Keratinocyte (primary cell): ENCODE data around the gene SPOCK3. TPM values are rescaled to one million over a fixed set of nuclear protein-coding genes. Genes with fewer than 3 reads are reported as not detected.

Experiments
- DNase-seq: peaks from one replicate; pipeline ENCODE4 v3.0.0-alpha.2; 2011; ENCODE audit warnings: low read depth, missing footprints, low spot score
- FAIRE-seq: peaks from 2 replicates; lab custom pipeline; 2011; peaks lifted over from hg19 to GRCh38; lab: Jason Lieb, UNC
- H2AFZ ChIP-seq: 2 replicates; pipeline ENCODE4 v1.6.0; 2012; ENCODE audit warnings: low read length, control low read depth, inconsistent platforms; ENCODE audit not compliant: control insufficient read depth
- H3K27ac ChIP-seq: 2 replicates; pipeline ENCODE4 v1.5.1; 2011; ENCODE audit warnings: low read length; ENCODE audit not compliant: control insufficient read depth, insufficient read depth
- H3K27me3 ChIP-seq: 3 replicates; pipeline ENCODE4 v1.6.0; 2011; ENCODE audit warnings: low read length; ENCODE audit not compliant: control insufficient read depth, insufficient read depth; ENCODE audit errors: extremely low read depth
- H3K36me3 ChIP-seq, 2 experiments: 2 replicates in 1 of 2; 3 replicates in 1 of 2; pipeline ENCODE4 v1.5.1; 2011; ENCODE audit warnings: low read length in 2 of 2, mild to moderate bottlenecking in 1 of 2; ENCODE audit not compliant: control insufficient read depth in 2 of 2, insufficient read depth in 2 of 2; ENCODE audit errors: extremely low read depth in 1 of 2
- H3K4me1 ChIP-seq: 3 replicates; pipeline ENCODE4 v1.5.1; 2011; ENCODE audit warnings: low read length; ENCODE audit not compliant: control insufficient read depth, insufficient read depth; ENCODE audit errors: extremely low read depth
- H3K4me2 ChIP-seq: 3 replicates; pipeline ENCODE4 v1.6.0; 2011; ENCODE audit warnings: low read depth, low read length; ENCODE audit not compliant: control insufficient read depth, insufficient read depth; ENCODE audit errors: extremely low read depth
- H3K4me3 ChIP-seq, 3 experiments: fragments of 200-600 bp in 1 of 3; sonication (generic) in 1 of 3; 2 replicates in 2 of 3; 3 replicates in 1 of 3; pipeline ENCODE4 v1.5.1; 2011 to 2016; ENCODE audit warnings: low read length in 3 of 3, mild to moderate bottlenecking in 3 of 3, control low read depth in 2 of 3, inconsistent platforms in 1 of 3, low read depth in 1 of 3, mixed read lengths in 1 of 3, mixed run types in 1 of 3, moderate library complexity in 1 of 3; ENCODE audit not compliant: control insufficient read depth in 2 of 3, insufficient read depth in 2 of 3; ENCODE audit errors: extremely low read depth in 1 of 3
- H3K79me2 ChIP-seq: 2 replicates; pipeline ENCODE4 v1.6.0; 2012; ENCODE audit warnings: low read length; ENCODE audit not compliant: control insufficient read depth, insufficient read depth
- H3K9ac ChIP-seq: 3 replicates; pipeline ENCODE4 v1.6.0; 2011; ENCODE audit warnings: low read length; ENCODE audit not compliant: control insufficient read depth, insufficient read depth; ENCODE audit errors: extremely low read depth
- H3K9me1 ChIP-seq: 3 replicates; pipeline ENCODE4 v1.6.0; 2011; ENCODE audit warnings: low read length; ENCODE audit not compliant: control insufficient read depth, insufficient read depth; ENCODE audit errors: extremely low read depth
- H3K9me3 ChIP-seq: 2 replicates; pipeline ENCODE4 v1.5.1; 2012; ENCODE audit warnings: low read depth, low read length; ENCODE audit not compliant: control insufficient read depth
- H4K20me1 ChIP-seq: 3 replicates; pipeline ENCODE4 v1.6.0; 2011; ENCODE audit warnings: low read length; ENCODE audit not compliant: control insufficient read depth, insufficient read depth; ENCODE audit errors: extremely low read depth
- EZH2 ChIP-seq: IDR thresholded peaks from one replicate; pipeline ENCODE4 v1.6.1; 2012; ENCODE audit warnings: inconsistent platforms, mild to moderate bottlenecking, low read length, moderate library complexity
- dilution Hi-C: fragments of 300-500 bp; cut with MboI; formaldehyde crosslinking; loops from one replicate; pipeline ENCODE4 v1.7.0; 2020; ENCODE audit warnings: low sequenced_read_pairs; ENCODE audit not compliant: extremely low pct_ligation_motif_present
- polyA plus RNA-seq, 5 experiments: library from polyadenylated mRNA; depleted of rRNA in 3 of 5; stranded (reverse) in 3 of 5; stranded (forward) in 1 of 5; unstranded in 1 of 5; fragments of >200 nt; gene quantifications; 1 replicate in 1 of 5; 2 replicates in 3 of 5; 3 replicates in 1 of 5; pipeline versions ENCODE4 v1.2.1 to v1.2.3, GENCODE V29; 2011 to 2012; ENCODE audit warnings: missing spikeins in 2 of 5, low read depth in 1 of 5, low replicate concordance in 1 of 5
- TF ChIP-seq, protein P1 (sequence below), 3 experiments: IDR thresholded peaks in 1 of 3; conservative IDR thresholded peaks in 1 of 3; optimal IDR thresholded peaks in 1 of 3; 2 replicates in 2 of 3; 3 replicates in 1 of 3; pipeline versions ENCODE3 to v1.5.1; 2011; ENCODE audit warnings: low read length in 3 of 3, mild to moderate bottlenecking in 3 of 3, moderate library complexity in 2 of 3, control low read depth in 1 of 3, inconsistent platforms in 1 of 3; ENCODE audit not compliant: insufficient read depth in 2 of 3; ENCODE audit errors: extremely low read depth in 1 of 3

SPOCK3 gene
- polyA plus RNA-seq, 1 donor (not counting 4 experiments of a cell fraction or from before 2014, with no cell fraction given), result not detected

DNA sequence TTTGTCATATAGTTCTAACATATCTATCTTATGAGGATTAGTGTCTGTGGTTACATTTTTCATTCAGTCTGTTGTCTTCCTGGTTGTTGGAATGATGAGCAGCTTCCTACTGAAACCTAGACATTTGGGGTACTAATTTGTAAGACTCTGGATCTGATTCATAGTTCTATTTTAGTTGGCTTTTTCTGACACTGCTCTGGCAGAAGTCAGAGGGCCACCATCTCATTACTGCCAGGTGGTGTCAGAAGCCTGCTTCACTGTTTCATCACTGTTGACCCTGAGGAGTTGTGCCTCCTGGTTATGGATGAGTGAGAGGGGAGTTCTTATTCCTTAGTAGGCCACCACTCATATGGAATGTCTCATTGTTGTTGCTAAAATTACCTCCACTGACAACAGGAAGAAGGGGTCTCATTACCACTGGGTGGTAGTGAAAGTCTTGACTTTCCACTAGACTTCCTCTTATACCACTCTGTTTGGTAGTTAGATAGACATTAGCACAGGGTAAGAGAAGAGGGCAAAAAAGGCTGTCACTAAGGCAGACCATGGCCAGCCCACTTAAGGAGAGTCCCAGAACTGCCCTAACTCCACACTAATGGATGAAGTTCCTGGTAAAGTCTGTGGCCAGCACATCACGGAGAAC, 395.2 kb downstream of the SPOCK3 start:
- no peaks in the 10 kb centered on the region for H4K20me1 ChIP-seq
- no peaks in the 10 kb centered on the region for H3K36me3 ChIP-seq
- H3K9ac ChIP-seq, result no peak overlapping the region
- no peaks in the 10 kb centered on the region for H3K79me2 ChIP-seq
- no peaks in the 10 kb centered on the region for H3K27me3 ChIP-seq
- no peak overlapping the region for H3K27ac ChIP-seq
- no peak overlapping the region for H3K4me3 ChIP-seq
- H2AFZ ChIP-seq, result no peak overlapping the region
- FAIRE-seq (no peak), DNase-seq (no peak)
- H3K4me1 ChIP-seq, result no peaks in the 10 kb centered on the region
- no peak for TF ChIP-seq EZH2
- TF ChIP-seq, protein P1, sequence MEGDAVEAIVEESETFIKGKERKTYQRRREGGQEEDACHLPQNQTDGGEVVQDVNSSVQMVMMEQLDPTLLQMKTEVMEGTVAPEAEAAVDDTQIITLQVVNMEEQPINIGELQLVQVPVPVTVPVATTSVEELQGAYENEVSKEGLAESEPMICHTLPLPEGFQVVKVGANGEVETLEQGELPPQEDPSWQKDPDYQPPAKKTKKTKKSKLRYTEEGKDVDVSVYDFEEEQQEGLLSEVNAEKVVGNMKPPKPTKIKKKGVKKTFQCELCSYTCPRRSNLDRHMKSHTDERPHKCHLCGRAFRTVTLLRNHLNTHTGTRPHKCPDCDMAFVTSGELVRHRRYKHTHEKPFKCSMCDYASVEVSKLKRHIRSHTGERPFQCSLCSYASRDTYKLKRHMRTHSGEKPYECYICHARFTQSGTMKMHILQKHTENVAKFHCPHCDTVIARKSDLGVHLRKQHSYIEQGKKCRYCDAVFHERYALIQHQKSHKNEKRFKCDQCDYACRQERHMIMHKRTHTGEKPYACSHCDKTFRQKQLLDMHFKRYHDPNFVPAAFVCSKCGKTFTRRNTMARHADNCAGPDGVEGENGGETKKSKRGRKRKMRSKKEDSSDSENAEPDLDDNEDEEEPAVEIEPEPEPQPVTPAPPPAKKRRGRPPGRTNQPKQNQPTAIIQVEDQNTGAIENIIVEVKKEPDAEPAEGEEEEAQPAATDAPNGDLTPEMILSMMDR (optimal IDR thresholded peaks at IDR 0.05 in 1 of 3, IDR thresholded peaks at IDR 0.05 in 1 of 3, conservative IDR thresholded peaks at IDR 0.05 in 1 of 3; ENCODE audit: extremely low read depth in 1 of 3, insufficient read depth in 2 of 3, low read length in 3 of 3), result no peak
- no peaks in the 10 kb centered on the region for H3K9me1 ChIP-seq
- dilution Hi-C loops, result no loop called here
- no peak overlapping the region for H3K4me2 ChIP-seq
- no peaks in the 10 kb centered on the region for H3K9me3 ChIP-seq

DNA sequence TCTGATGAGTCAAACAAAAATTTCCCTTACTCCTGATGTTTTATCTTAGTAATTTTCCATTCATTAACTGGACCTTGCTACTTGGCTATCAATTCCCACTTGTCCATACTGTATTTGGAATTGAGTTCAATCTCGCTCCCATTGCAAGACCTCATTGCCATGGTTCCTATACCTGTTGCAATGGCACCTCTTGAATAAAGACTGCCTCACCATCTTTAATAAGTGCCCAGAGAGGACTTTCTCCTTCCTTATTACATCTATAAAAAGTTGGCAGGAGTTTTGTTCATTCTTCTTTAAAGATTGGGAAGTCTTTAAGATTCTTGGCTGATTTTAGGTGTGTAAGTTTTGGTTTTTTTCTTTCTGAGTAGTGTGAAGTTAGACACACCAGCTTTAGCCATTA, 397.4 kb downstream of the SPOCK3 start:
- FAIRE-seq (no peak), DNase-seq (no peak)
- Histone ChIP-seq H3K79me2 (no peaks in the 10 kb centered on the region), H3K9me3 (no peaks in the 10 kb centered on the region), H3K4me3 (no peak overlapping the region), H4K20me1 (no peaks in the 10 kb centered on the region), H3K27me3 (no peaks in the 10 kb centered on the region), H3K9me1 (no peaks in the 10 kb centered on the region), H2AFZ (no peak overlapping the region), H3K9ac (no peak overlapping the region), H3K36me3 (no peaks in the 10 kb centered on the region), H3K4me1 (no peaks in the 10 kb centered on the region), H3K27ac (no peak overlapping the region), H3K4me2 (no peak overlapping the region)
- TF ChIP-seq, protein P1 (optimal IDR thresholded peaks at IDR 0.05 in 1 of 3, IDR thresholded peaks at IDR 0.05 in 1 of 3, conservative IDR thresholded peaks at IDR 0.05 in 1 of 3; ENCODE audit: extremely low read depth in 1 of 3, insufficient read depth in 2 of 3, low read length in 3 of 3), result no peak
- no peak for TF ChIP-seq EZH2
- dilution Hi-C loops, result no loop called here
